Ishikawa (cell line): ENCODE results near the gene PIGO.

Source experiments
- EP300 ChIP-seq: IDR thresholded peaks from 2 replicates; pipeline ENCODE4 v1.6.1; 2012; ENCODE audit warnings: borderline replicate concordance
- RAD21 ChIP-seq: IDR thresholded peaks from 2 replicates; pipeline ENCODE4 v1.6.1; 2012; ENCODE audit warnings: low read depth

GRCh38 chr9:35097573-35097972 is 1.2 kb upstream of the PIGO start:
- no peak for TF ChIP-seq RAD21
- TF ChIP-seq EP300 = no peak
